K562 (cell line): Measurements from ENCODE around the gene LAPTM5. TPM values are rescaled to one million over a fixed set of nuclear protein-coding genes. Genes with fewer than 3 reads are reported as not detected.
A peak's percentile ranks its signal among the peaks of the same experiment; 100 is the strongest.

ENCODE experiments used
- ATAC-seq: fragments of 200-7000 bp; cut with Tn5 transposase; 3 replicates; pipeline ENCODE4 v1.9.1; 2020; ENCODE audit warnings: moderate library complexity
- BruUV-seq: library from RNA; stranded (reverse); fragments of 400-500 nt; replicated peaks from 2 replicates; lab custom pipeline; 2021; lab: Mats Ljungman, UMichigan
- CTCF ChIA-PET: fragments of 300-600 bp; formaldehyde crosslinking; extraction: SDS; loops from one replicate; lab custom pipeline; 2021; ENCODE audit warnings: low intra/inter-chr PET ratio; lab: Yijun Ruan, JAX
- POLR2A ChIA-PET: fragments of 300-600, 350-650 bp; sonication (Branson Sonifier 250); formaldehyde crosslinking; extraction: SDS; loops from one replicate; lab custom pipeline; 2021; ENCODE audit warnings: antibody characterized with exemption, inconsistent platforms; lab: Yijun Ruan, JAX
- DNase-seq, 4 experiments: peaks; one replicate each; pipeline versions ENCODE4 v3.0.0 to v3.0.0-alpha.2; 2011 to 2018; ENCODE audit warnings: low spot score in 3 of 4, mixed read lengths in 3 of 4; ENCODE audit errors: extremely low read depth in 1 of 4
- FAIRE-seq: peaks from 2 replicates; lab custom pipeline; 2011; peaks lifted over from hg19 to GRCh38; lab: Jason Lieb, UNC
- H2AFZ ChIP-seq: 2 replicates; pipeline ENCODE4 v1.6.0; 2011; ENCODE audit warnings: low read depth, low read length, control low read depth, inconsistent platforms
- H3K27ac ChIP-seq: fragments of 200-600 bp; 3 replicates; pipeline ENCODE4 v1.8.0; 2011; ENCODE audit warnings: low read depth, mild to moderate bottlenecking, control low read depth, inconsistent platforms, low read length, moderate library complexity, mixed read lengths; ENCODE audit errors: extremely low read depth
- H3K27me3 ChIP-seq, 2 experiments: fragments of 300-600 bp in 1 of 2; 2 replicates in 1 of 2; 3 replicates in 1 of 2; pipeline versions ENCODE4 v1.6.0 to v1.8.0; 2011; ENCODE audit warnings: inconsistent platforms in 2 of 2, low read length in 2 of 2, mild to moderate bottlenecking in 1 of 2, mixed read lengths in 1 of 2, moderate library complexity in 1 of 2; ENCODE audit not compliant: control insufficient read depth in 2 of 2, insufficient read depth in 2 of 2
- H3K36me3 ChIP-seq: fragments of 300-600 bp; 3 replicates; pipeline ENCODE4 v1.8.0; 2011; ENCODE audit warnings: mild to moderate bottlenecking, low read length, inconsistent platforms; ENCODE audit not compliant: control insufficient read depth, insufficient read depth
- H3K4me1 ChIP-seq, 2 experiments: fragments of 200-600 bp in 1 of 2; replicated peaks in 1 of 2; 2 replicates in 1 of 2; 3 replicates in 1 of 2; pipeline versions ENCODE4 v1.5.1 to v1.8.0; 2011; ENCODE audit warnings: inconsistent platforms in 2 of 2, low read length in 2 of 2, mild to moderate bottlenecking in 1 of 2, mixed read lengths in 1 of 2, moderate library complexity in 1 of 2; ENCODE audit not compliant: control insufficient read depth in 2 of 2, insufficient read depth in 2 of 2
- H3K4me2 ChIP-seq: 2 replicates; pipeline ENCODE4 v1.6.1; 2011; ENCODE audit warnings: low read length, control low read depth, inconsistent platforms, mixed read lengths; ENCODE audit not compliant: insufficient read depth
- H3K4me3 ChIP-seq: fragments of 200-600 bp; sonication (generic), shearing (Covaris generic); 2 replicates; pipeline ENCODE4 v1.5.1; 2016; ENCODE audit warnings: control low read depth, inconsistent platforms
- H3K79me2 ChIP-seq: fragments of 200-600 bp; 3 replicates; pipeline ENCODE4 v1.8.0; 2011; ENCODE audit warnings: low read length, inconsistent platforms; ENCODE audit not compliant: control insufficient read depth, insufficient read depth
- H3K9ac ChIP-seq, 2 experiments: 2 replicates each; pipeline versions ENCODE4 v1.6.0 to v1.6.1; 2011; ENCODE audit warnings: low read depth in 2 of 2, low read length in 2 of 2, control low read depth in 1 of 2, inconsistent platforms in 1 of 2, mild to moderate bottlenecking in 1 of 2, mixed read lengths in 1 of 2; ENCODE audit not compliant: insufficient read depth in 1 of 2
- H3K9me1 ChIP-seq: one replicate; pipeline ENCODE4 v1.6.0; 2011; ENCODE audit warnings: inconsistent platforms, mild to moderate bottlenecking, low read length, moderate library complexity; ENCODE audit not compliant: control insufficient read depth, insufficient read depth
- H3K9me3 ChIP-seq: replicated peaks from 2 replicates; pipeline ENCODE4 v1.5.1; 2011; ENCODE audit warnings: low read depth, low read length, inconsistent platforms; ENCODE audit not compliant: control insufficient read depth, insufficient read depth
- H4K20me1 ChIP-seq: replicated peaks from 2 replicates; pipeline ENCODE4 v1.6.1; 2011; ENCODE audit warnings: low read length, inconsistent platforms, mixed read lengths; ENCODE audit not compliant: control insufficient read depth, insufficient read depth
- HINFP ChIP-seq: fragments of 450-650 bp; conservative IDR thresholded peaks from 2 replicates; pipeline ENCODE4 v1.6.1; 2016; ENCODE audit warnings: missing genetic modification characterization, low read depth, mild to moderate bottlenecking, control low read depth, missing compliant biosample characterization
- MAZ ChIP-seq, 2 experiments: fragments of 450-650 bp in 1 of 2; sonication (generic) in 1 of 2; formaldehyde crosslinking; IDR thresholded peaks in 1 of 2; conservative IDR thresholded peaks in 1 of 2; 2 replicates each; pipeline versions ENCODE4 v1.4.0 to v1.5.0; 2020; ENCODE audit warnings: mild to moderate bottlenecking in 1 of 2, missing genetic modification reagents in 1 of 2
- NFIC ChIP-seq: fragments of 450-650 bp; IDR thresholded peaks from 2 replicates; pipeline ENCODE4 v1.6.1; 2017; ENCODE audit warnings: mild to moderate bottlenecking, inconsistent platforms
- POLR2B ChIP-seq: fragments of 450-650 bp; IDR thresholded peaks from 2 replicates; pipeline ENCODE4 v1.6.1; 2018; ENCODE audit warnings: low read depth; ENCODE audit not compliant: partially characterized antibody
- SNRNP70 ChIP-seq: fragments of 200-400 bp; formaldehyde crosslinking; optimal IDR thresholded peaks from 2 replicates; pipeline ENCODE3; 2017; ENCODE audit warnings: low read depth, low read length
- ZNF609 ChIP-seq: sonication (generic); formaldehyde crosslinking; IDR thresholded peaks from 2 replicates; pipeline ENCODE4 v1.8.1; 2023; ENCODE audit warnings: missing genetic modification reagents, mild to moderate bottlenecking, borderline replicate concordance
- WGBS: fragments of 100-300 bp; shearing (Covaris generic); methylation state at CpG from one replicate; pipeline ENCODE4 v1.1.6; 2016; ENCODE audit warnings: low coverage, mixed read lengths; ENCODE audit not compliant: insufficient coverage; ENCODE audit errors: missing lambda C conversion rate; 5-methylcytosine and 5-hydroxymethylcytosine counted together
- in situ Hi-C: fragments of 300-500 bp; cut with MboI; formaldehyde crosslinking; loops from 4 replicates; pipeline ENCODE4 v1.15.0; 2018; ENCODE audit warnings: inconsistent platforms, mixed read lengths
- intact Hi-C: fragments of 100-400 bp; cut with micrococcal nuclease; formaldehyde crosslinking; loops from 2 replicates; pipeline ENCODE4 v1.14.2; 2022
- polyA plus RNA-seq, 8 experiments: library from polyadenylated mRNA; depleted of rRNA in 4 of 8; stranded (reverse) in 5 of 8; unstranded in 3 of 8; fragments of >200 nt; fragmentation: Nextera tagmentation in 2 of 8; fragmentation: Illumina TruSeq in 1 of 8; extraction: Ambion mirVana in 2 of 8; extraction: Trizol in 1 of 8; gene quantifications; 2 replicates each; pipeline versions ENCODE4 v1.2.1 to v1.2.3, GENCODE V29; 2011 to 2014; ENCODE audit warnings: inconsistent platforms in 1 of 8, missing spikeins in 1 of 8
- total RNA-seq, 7 experiments: library from RNA; depleted of rRNA in 6 of 7; stranded (reverse); fragments of >200 nt in 6 of 7; fragmentation: Illumina TruSeq in 2 of 7; extraction: Trizol in 2 of 7; gene quantifications; 2 replicates each; pipeline versions ENCODE4 v1.2.1 to v1.2.3, GENCODE V29; 2011 to 2021; ENCODE audit warnings: low replicate concordance in 1 of 7

The LAPTM5 gene
- total and polyA plus RNA-seq, 9 of the 15 experiments (the other 6 are each of a cell fraction or from before 2014, with no cell fraction given) = 2.4 to 47.3 (median 20.3) TPM

GRCh38 chr1:30748699-30749401 is 8.7 kb downstream of the LAPTM5 start:
- no peak for DNase-seq
- in situ Hi-C loops = no loop called here

More at GRCh38 chr1:30748699-30749401, 8.7 kb downstream of the LAPTM5 start:
- POLR2A ChIA-PET = interaction anchor here (0.5 to 1.5 kb wide), 3 partner anchors 10 to 59 kb away, joined by 3 to 4 read pairs (median 4); no protein-coding TSS in a partner anchor
- Histone ChIP-seq H3K4me2 (no peak overlapping the region), H3K79me2 (no peaks in the 10 kb centered on the region; the same call in 2 of the 3 replicates), H3K27me3 (no peaks in the 10 kb centered on the region), H3K4me3 (no peak overlapping the region), H3K4me1 (peaks cover 35 to 55% of the 10 kb centered on the region in 2 experiments), H3K9me3 (no peaks in the 10 kb centered on the region), H3K9ac (peak overlapping the region in 1 of 2 experiments; percentile 65; a peak in 1 of 4 replicates), H2AFZ (peak overlapping the region; percentile 14; the same call in 1 of the 2 replicates), H3K27ac (no peak overlapping the region), H3K9me1 (peaks cover 2% of the 10 kb centered on the region), H4K20me1 (no peaks in the 10 kb centered on the region), H3K36me3 (no peaks in the 10 kb centered on the region)
- ATAC-seq (no peak), FAIRE-seq (no peak)
- intact Hi-C loops = no loop called here
- CTCF ChIA-PET = no interaction called here
- WGBS = 70% methylated on average over 16 of the region's 16 CpGs
- no TSS peak for BruUV-seq
- TF ChIP-seq HINFP (tag) (no peak), MAZ (CRISPR knock-in tag; conservative IDR thresholded peaks at IDR 0.05 in 1 of 2, IDR thresholded peaks at IDR 0.05 in 1 of 2) (0 out of 4 replicates have a peak, but pooled peaks of 1 of the 2 experiments have one; percentile 6), SNRNP70 (no peak), ZNF609 (CRISPR knock-in tag) (no peak), POLR2B (no peak), NFIC (0 out of 2 replicates have a peak, but pooled peaks have one; percentile 19)
